H9 (cell line): ENCODE data around the gene AP1S3. TPM values are rescaled to one million over a fixed set of nuclear protein-coding genes. Genes with fewer than 3 reads are reported as not detected.

ENCODE experiments used
- DNase-seq: peaks from one replicate; pipeline ENCODE4 v3.0.0-alpha.2; 2017
- H2AFZ ChIP-seq: one replicate; pipeline ENCODE4 v1.6.1; 2013; ENCODE audit warnings: mild to moderate bottlenecking, low read length, control low read depth, moderate library complexity
- H2AK5ac ChIP-seq: 2 replicates; pipeline ENCODE4 v1.6.1; 2013; ENCODE audit warnings: low read length, control low read depth, mixed read lengths; ENCODE audit not compliant: insufficient read length
- H2BK120ac ChIP-seq: one replicate; pipeline ENCODE4 v1.6.1; 2013; ENCODE audit warnings: low read depth, mild to moderate bottlenecking, low read length, control low read depth, inconsistent platforms; ENCODE audit not compliant: poor library complexity, severe bottlenecking
- H2BK12ac ChIP-seq: 2 replicates; pipeline ENCODE4 v1.6.1; 2013; ENCODE audit warnings: low read length, control low read depth, mixed read lengths, low read depth; ENCODE audit not compliant: insufficient read length
- H2BK15ac ChIP-seq: 2 replicates; pipeline ENCODE4 v1.6.1; 2013; ENCODE audit warnings: low read depth, low read length, control low read depth
- H2BK20ac ChIP-seq: one replicate; pipeline ENCODE4 v1.6.1; 2013; ENCODE audit warnings: low read depth, mild to moderate bottlenecking, low read length, control low read depth, inconsistent platforms; ENCODE audit not compliant: poor library complexity, severe bottlenecking
- H2BK5ac ChIP-seq: 2 replicates; pipeline ENCODE4 v1.6.1; 2013; ENCODE audit warnings: low read length, control low read depth, mixed read lengths; ENCODE audit not compliant: insufficient read length
- H3K14ac ChIP-seq: 2 replicates; pipeline ENCODE4 v1.6.1; 2013; ENCODE audit warnings: low read length, control low read depth; ENCODE audit not compliant: insufficient read depth
- H3K18ac ChIP-seq: 2 replicates; pipeline ENCODE4 v1.6.1; 2013; ENCODE audit warnings: low read depth, mild to moderate bottlenecking, mixed read lengths, low read length, control low read depth; ENCODE audit not compliant: insufficient read length
- H3K23ac ChIP-seq: 2 replicates; pipeline ENCODE4 v1.6.1; 2013; ENCODE audit warnings: low read length, control low read depth, mixed read lengths, low read depth; ENCODE audit not compliant: insufficient read length
- H3K23me2 ChIP-seq: 2 replicates; pipeline ENCODE4 v1.6.1; 2013; ENCODE audit warnings: low read depth, mild to moderate bottlenecking, mixed read lengths, low read length, control low read depth; ENCODE audit not compliant: insufficient read length, poor library complexity, severe bottlenecking
- H3K27ac ChIP-seq: 2 replicates; pipeline ENCODE4 v1.5.1; 2013; ENCODE audit warnings: low read length, control low read depth, mixed read lengths, low read depth; ENCODE audit not compliant: insufficient read length
- H3K27me3 ChIP-seq: 2 replicates; pipeline ENCODE4 v1.6.1; 2013; ENCODE audit warnings: low read length, control low read depth, inconsistent platforms; ENCODE audit not compliant: insufficient read depth
- H3K4ac ChIP-seq: 2 replicates; pipeline ENCODE4 v1.6.1; 2013; ENCODE audit warnings: low read depth, mild to moderate bottlenecking, control low read depth, inconsistent platforms, low read length, moderate library complexity
- H3K4me1 ChIP-seq: 2 replicates; pipeline ENCODE4 v1.6.1; 2013; ENCODE audit warnings: low read length, control low read depth, inconsistent platforms; ENCODE audit not compliant: insufficient read depth
- H3K4me2 ChIP-seq: 2 replicates; pipeline ENCODE4 v1.6.1; 2013; ENCODE audit warnings: low read length, control low read depth, mixed read lengths; ENCODE audit not compliant: insufficient read length, insufficient read depth
- H3K56ac ChIP-seq: 2 replicates; pipeline ENCODE4 v1.6.1; 2013; ENCODE audit warnings: low read depth, mild to moderate bottlenecking, mixed read lengths, low read length, control low read depth; ENCODE audit not compliant: insufficient read length
- H3K79me1 ChIP-seq: 2 replicates; pipeline ENCODE4 v1.6.1; 2013; ENCODE audit warnings: low read depth, mild to moderate bottlenecking, moderate library complexity, low read length, control low read depth, inconsistent platforms; ENCODE audit not compliant: insufficient read depth, poor library complexity, severe bottlenecking
- H3K79me2 ChIP-seq: 2 replicates; pipeline ENCODE4 v1.6.1; 2013; ENCODE audit warnings: low read length, control low read depth, inconsistent platforms; ENCODE audit not compliant: insufficient read depth
- H3K9ac ChIP-seq: 2 replicates; pipeline ENCODE4 v1.6.1; 2013; ENCODE audit warnings: low read length, control low read depth, mixed read lengths; ENCODE audit not compliant: insufficient read length; ENCODE audit errors: extremely low read depth
- H3K9me3 ChIP-seq: one replicate; pipeline ENCODE4 v1.6.1; 2013; ENCODE audit warnings: low read depth, low read length, inconsistent platforms; ENCODE audit not compliant: control insufficient read depth
- H3T11ph ChIP-seq: one replicate; pipeline ENCODE4 v1.6.1; 2013; ENCODE audit warnings: mild to moderate bottlenecking, low read length, control low read depth, inconsistent platforms
- H4K20me1 ChIP-seq: one replicate; pipeline ENCODE4 v1.6.1; 2013; ENCODE audit not compliant: control insufficient read depth, insufficient read length, insufficient read depth
- H4K5ac ChIP-seq: 2 replicates; pipeline ENCODE4 v1.6.1; 2013; ENCODE audit warnings: low read depth, mild to moderate bottlenecking, mixed read lengths, low read length, control low read depth; ENCODE audit not compliant: insufficient read length
- H4K8ac ChIP-seq: replicated peaks from 2 replicates; pipeline ENCODE4 v1.6.1; 2013; ENCODE audit warnings: low read length, control low read depth, mixed read lengths, low read depth; ENCODE audit not compliant: insufficient read length
- H4K91ac ChIP-seq: 2 replicates; pipeline ENCODE4 v1.6.1; 2013; ENCODE audit warnings: low read depth, mild to moderate bottlenecking, moderate library complexity, mixed read lengths, low read length, control low read depth; ENCODE audit not compliant: insufficient read length
- H3K27ac Mint-ChIP-seq, 3 experiments: 2 replicates in 2 of 3; 3 replicates in 1 of 3; pipeline ENCODE4 v1.8.0; 2020 to 2021; ENCODE audit warnings: mixed read lengths in 3 of 3, mild to moderate bottlenecking in 1 of 3, moderate library complexity in 1 of 3
- H3K27me3 Mint-ChIP-seq: 2 replicates; pipeline ENCODE4 v1.8.0; 2021; ENCODE audit warnings: low read depth, mild to moderate bottlenecking, moderate library complexity, mixed read lengths
- H3K36me3 Mint-ChIP-seq, 3 experiments: 2 replicates in 2 of 3; 3 replicates in 1 of 3; pipeline ENCODE4 v1.8.0; 2020 to 2021; ENCODE audit warnings: low read depth in 3 of 3, mixed read lengths in 3 of 3; ENCODE audit not compliant: insufficient read depth in 1 of 3
- H3K4me1 Mint-ChIP-seq, 2 experiments: 2 replicates each; pipeline ENCODE4 v1.8.0; 2020; ENCODE audit warnings: mixed read lengths in 2 of 2
- H3K4me3 Mint-ChIP-seq, 2 experiments: 2 replicates in 1 of 2; 3 replicates in 1 of 2; pipeline ENCODE4 v1.8.0; 2020 to 2021; ENCODE audit warnings: mild to moderate bottlenecking in 2 of 2, mixed read lengths in 2 of 2, moderate library complexity in 1 of 2
- H3K9me3 Mint-ChIP-seq, 2 experiments: 2 replicates in 1 of 2; 3 replicates in 1 of 2; pipeline ENCODE4 v1.8.0; 2020; ENCODE audit warnings: mild to moderate bottlenecking in 2 of 2, mixed read lengths in 2 of 2, moderate library complexity in 1 of 2
- CTCF ChIP-seq: fragments of 200-600 bp; sonication (generic); conservative IDR thresholded peaks from 3 replicates; pipeline ENCODE4 v1.8.0; 2021; ENCODE audit warnings: antibody characterized with exemption, mild to moderate bottlenecking
- WGBS: extraction: QIAGEN DNeasy Blood & Tissue Kit; methylation state at CpG from one replicate; pipeline ENCODE4 v1.1.7; 2013; ENCODE audit warnings: missing lambda C conversion rate, low lambda C conversion rate, mixed read lengths; ENCODE audit not compliant: insufficient read length; ENCODE audit errors: extremely low coverage; 5-methylcytosine and 5-hydroxymethylcytosine counted together
- total RNA-seq: library from RNA; stranded (reverse); gene quantifications from 2 replicates; pipeline ENCODE4 v1.2.1, GENCODE V29; 2021

AP1S3 gene
- total RNA-seq, 1 experiment from 2014 or later: 8.7 TPM

- H2BK20ac ChIP-seq: no peak overlapping the region
- H4K5ac ChIP-seq: no peak overlapping the region
- no CpG with 5 or more reads among the region's 5 CpGs for WGBS
- H3K27me3 Mint-ChIP-seq: no peaks in the 10 kb centered on the region
- no peak overlapping the region for H3K18ac ChIP-seq
- H3K9ac ChIP-seq: no peak overlapping the region
- H3K14ac ChIP-seq: no peak overlapping the region
- no peaks in the 10 kb centered on the region for H3K9me3 Mint-ChIP-seq
- no peak overlapping the region for H3K4ac ChIP-seq
- H3K4me1 ChIP-seq: peaks cover 6% of the 10 kb centered on the region; the same call in 1 of the 2 replicates
- no peak overlapping the region for H2AK5ac ChIP-seq
- H2BK12ac ChIP-seq: no peak overlapping the region
- H3K27ac ChIP-seq: no peak overlapping the region
- no peak overlapping the region for H4K91ac ChIP-seq
- H3K27me3 ChIP-seq: no peaks in the 10 kb centered on the region
- H3K56ac ChIP-seq: no peak overlapping the region
- TF ChIP-seq CTCF: no peak
- H3K9me3 ChIP-seq: no peaks in the 10 kb centered on the region
- H3K4me2 ChIP-seq: no peak overlapping the region
- H3K23me2 ChIP-seq: no peaks in the 10 kb centered on the region
- H2BK120ac ChIP-seq: no peak overlapping the region
- H3K23ac ChIP-seq: no peak overlapping the region
- H3K27ac Mint-ChIP-seq: no peak overlapping the region
- H2AFZ ChIP-seq: no peak overlapping the region
- no peak overlapping the region for H2BK5ac ChIP-seq
- no peaks in the 10 kb centered on the region for H3K79me1 ChIP-seq
- no peak overlapping the region for H3K4me3 Mint-ChIP-seq
- DNase-seq: no peak
- H3K4me1 Mint-ChIP-seq: peaks cover 15 to 19% of the 10 kb centered on the region in 2 experiments
- H2BK15ac ChIP-seq: no peak overlapping the region
- no peaks in the 10 kb centered on the region for H4K20me1 ChIP-seq
- peaks cover 0 to 3% (median 0%) of the 10 kb centered on the region in 3 experiments; a peak in 2 of 7 replicates for H3K36me3 Mint-ChIP-seq
- no peak overlapping the region for H3T11ph ChIP-seq
- H3K79me2 ChIP-seq: peaks cover 2% of the 10 kb centered on the region; the same call in 1 of the 2 replicates
- no peak overlapping the region for H4K8ac ChIP-seq
Observed at GRCh38 chr2:223829128-223829527, 8.3 kb downstream of the AP1S3 start.
